WTC11 (cell line): ENCODE data around the gene IL1RAP. TPM values are rescaled to one million over a fixed set of nuclear protein-coding genes. Genes with fewer than 3 reads are reported as not detected.

Source experiments
- ATAC-seq: fragments of 200-7000 bp; cut with Tn5 transposase; 2 replicates; pipeline ENCODE4 v1.10.0; 2021; ENCODE audit warnings: mild to moderate bottlenecking, moderate library complexity
- CTCF ChIA-PET: fragments of 300-600 bp; sonication (Branson Sonifier 250); formaldehyde crosslinking; loops from one replicate; lab custom pipeline; 2021; ENCODE audit warnings: antibody characterized with exemption; lab: Charles Lee
- POLR2A ChIA-PET: fragments of 350-600 bp; sonication (Branson Sonifier 250); formaldehyde crosslinking; loops from one replicate; lab custom pipeline; 2021; ENCODE audit warnings: antibody characterized with exemption; lab: Charles Lee
- DNase-seq: peaks from one replicate; pipeline ENCODE4 v3.0.0; 2021; ENCODE audit warnings: low spot score
- H3K27ac Mint-ChIP-seq: 2 replicates; pipeline ENCODE4 v1.8.0; 2021; ENCODE audit warnings: mixed read lengths
- H3K27me3 Mint-ChIP-seq: 2 replicates; pipeline ENCODE4 v1.8.0; 2021; ENCODE audit warnings: low read depth, mild to moderate bottlenecking, moderate library complexity, mixed read lengths
- H3K36me3 Mint-ChIP-seq: 2 replicates; pipeline ENCODE4 v1.8.0; 2021; ENCODE audit warnings: mixed read lengths
- H3K4me1 Mint-ChIP-seq: 2 replicates; pipeline ENCODE4 v1.8.0; 2022; ENCODE audit warnings: mixed read lengths
- H3K4me3 Mint-ChIP-seq: 2 replicates; pipeline ENCODE4 v1.8.0; 2021; ENCODE audit warnings: mild to moderate bottlenecking, moderate library complexity, mixed read lengths
- H3K9me3 Mint-ChIP-seq: 2 replicates; pipeline ENCODE4 v1.8.0; 2021; ENCODE audit warnings: mixed read lengths
- CBFB ChIP-seq: sonication (generic); formaldehyde crosslinking; IDR thresholded peaks from 2 replicates; pipeline ENCODE4 v1.8.1; 2022; ENCODE audit warnings: mild to moderate bottlenecking, low read depth, missing genetic modification reagents
- ELF4 ChIP-seq: sonication (generic); formaldehyde crosslinking; IDR thresholded peaks from 2 replicates; pipeline ENCODE4 v1.8.1; 2022; ENCODE audit warnings: low read depth, mild to moderate bottlenecking, moderate library complexity, missing genetic modification reagents
- EMX1 ChIP-seq: fragments of 250-450 bp; sonication (Bioruptor Pico); IDR thresholded peaks from 2 replicates; pipeline ENCODE4 v1.8.0; 2021; ENCODE audit warnings: mild to moderate bottlenecking
- ESRRA ChIP-seq: sonication (generic); formaldehyde crosslinking; IDR thresholded peaks from 2 replicates; pipeline ENCODE4 v1.8.1; 2022; ENCODE audit warnings: mild to moderate bottlenecking, missing genetic modification reagents, borderline replicate concordance
- ETV6 ChIP-seq: sonication (generic); formaldehyde crosslinking; IDR thresholded peaks from 2 replicates; pipeline ENCODE4 v1.8.1; 2022; ENCODE audit warnings: mild to moderate bottlenecking, missing genetic modification reagents
- FOXJ3 ChIP-seq: sonication (generic); formaldehyde crosslinking; IDR thresholded peaks from 2 replicates; pipeline ENCODE4 v1.9.0; 2021; ENCODE audit warnings: missing genetic modification reagents, mild to moderate bottlenecking, borderline replicate concordance
- FOXK1 ChIP-seq: sonication (generic); formaldehyde crosslinking; IDR thresholded peaks from 2 replicates; pipeline ENCODE4 v1.8.0; 2022; ENCODE audit warnings: mild to moderate bottlenecking, moderate library complexity, missing genetic modification reagents
- GRHL2 ChIP-seq: fragments of 250-450 bp; sonication (Bioruptor Pico); IDR thresholded peaks from 2 replicates; pipeline ENCODE4 v1.8.0; 2022; ENCODE audit warnings: mild to moderate bottlenecking, moderate library complexity; ENCODE audit not compliant: insufficient replicate concordance, severe bottlenecking
- HMGA2 ChIP-seq: fragments of 250-450 bp; sonication (Bioruptor Pico); IDR thresholded peaks from 2 replicates; pipeline ENCODE4 v1.4.0; 2021; ENCODE audit warnings: mild to moderate bottlenecking, moderate library complexity
- IRF2 ChIP-seq: sonication (generic); formaldehyde crosslinking; IDR thresholded peaks from 2 replicates; pipeline ENCODE4 v1.8.0; 2022; ENCODE audit warnings: low read depth, missing genetic modification reagents, borderline replicate concordance
- JUN ChIP-seq: sonication (generic); formaldehyde crosslinking; IDR thresholded peaks from 2 replicates; pipeline ENCODE4 v1.8.0; 2023; ENCODE audit warnings: mild to moderate bottlenecking, missing genetic modification reagents
- KAT7 ChIP-seq: sonication (generic); formaldehyde crosslinking; IDR thresholded peaks from 2 replicates; pipeline ENCODE4 v1.8.1; 2023; ENCODE audit warnings: missing genetic modification reagents, mild to moderate bottlenecking, borderline replicate concordance
- NFYB ChIP-seq: sonication (generic); formaldehyde crosslinking; conservative IDR thresholded peaks from 2 replicates; pipeline ENCODE4 v1.8.0; 2022; ENCODE audit warnings: low read depth, missing genetic modification reagents
- NR3C1 ChIP-seq: sonication (generic); formaldehyde crosslinking; conservative IDR thresholded peaks from 2 replicates; pipeline ENCODE4 v1.8.1; 2023; ENCODE audit warnings: low read depth, mild to moderate bottlenecking, missing genetic modification reagents
- RELA ChIP-seq: sonication (generic); formaldehyde crosslinking; IDR thresholded peaks from 2 replicates; pipeline ENCODE4 v1.8.1; 2022; ENCODE audit warnings: missing genetic modification reagents, mild to moderate bottlenecking, borderline replicate concordance
- SMAD3 ChIP-seq: sonication (generic); formaldehyde crosslinking; IDR thresholded peaks from 2 replicates; pipeline ENCODE4 v1.8.0; 2022; ENCODE audit warnings: missing genetic modification reagents, mild to moderate bottlenecking, borderline replicate concordance
- SP1 ChIP-seq: sonication (generic); formaldehyde crosslinking; conservative IDR thresholded peaks from 2 replicates; pipeline ENCODE4 v1.8.1; 2022; ENCODE audit warnings: missing genetic modification reagents
- TEAD4 ChIP-seq: sonication (generic); formaldehyde crosslinking; IDR thresholded peaks from 2 replicates; pipeline ENCODE4 v1.8.0; 2022; ENCODE audit warnings: mild to moderate bottlenecking, missing genetic modification reagents
- ZBTB21 ChIP-seq: sonication (generic); formaldehyde crosslinking; IDR thresholded peaks from 2 replicates; pipeline ENCODE4 v1.8.1; 2023; ENCODE audit warnings: mild to moderate bottlenecking, missing genetic modification reagents, borderline replicate concordance
- ZNF232 ChIP-seq: sonication (generic); formaldehyde crosslinking; IDR thresholded peaks from 2 replicates; pipeline ENCODE4 v1.8.0; 2022; ENCODE audit warnings: mild to moderate bottlenecking, missing genetic modification reagents
- ZNF263 ChIP-seq: sonication (generic); formaldehyde crosslinking; IDR thresholded peaks from 2 replicates; pipeline ENCODE4 v1.8.1; 2022; ENCODE audit warnings: low read depth, mild to moderate bottlenecking, moderate library complexity, missing genetic modification reagents
- total RNA-seq: library from RNA; stranded (reverse); gene quantifications from 3 replicates; pipeline ENCODE4 v1.2.3, GENCODE V29; 2021
- TF ChIP-seq, protein P1 (sequence below): fragments of 250-450 bp; sonication (Bioruptor Pico); conservative IDR thresholded peaks from 2 replicates; pipeline ENCODE4 v1.9.0; 2021; ENCODE audit warnings: mild to moderate bottlenecking
- TF ChIP-seq, protein P2 (sequence below): sonication (generic); formaldehyde crosslinking; conservative IDR thresholded peaks from 2 replicates; pipeline ENCODE4 v1.8.1; 2022; ENCODE audit warnings: mild to moderate bottlenecking, missing genetic modification reagents
- TF ChIP-seq, protein P3 (sequence below): sonication (generic); formaldehyde crosslinking; IDR thresholded peaks from 2 replicates; pipeline ENCODE4 v1.8.1; 2022; ENCODE audit warnings: mild to moderate bottlenecking, moderate library complexity, missing genetic modification reagents
- TF ChIP-seq, protein P4 (sequence below): sonication (generic); formaldehyde crosslinking; IDR thresholded peaks from 2 replicates; pipeline ENCODE4 v1.8.0; 2023; ENCODE audit warnings: missing genetic modification reagents
- TF ChIP-seq, protein P5 (sequence below): sonication (generic); formaldehyde crosslinking; IDR thresholded peaks from 2 replicates; pipeline ENCODE4 v1.8.1; 2022; ENCODE audit warnings: low read depth, missing genetic modification reagents, borderline replicate concordance

IL1RAP gene
- total RNA-seq, 1 experiment from 2014 or later, result 4.5 TPM

DNA sequence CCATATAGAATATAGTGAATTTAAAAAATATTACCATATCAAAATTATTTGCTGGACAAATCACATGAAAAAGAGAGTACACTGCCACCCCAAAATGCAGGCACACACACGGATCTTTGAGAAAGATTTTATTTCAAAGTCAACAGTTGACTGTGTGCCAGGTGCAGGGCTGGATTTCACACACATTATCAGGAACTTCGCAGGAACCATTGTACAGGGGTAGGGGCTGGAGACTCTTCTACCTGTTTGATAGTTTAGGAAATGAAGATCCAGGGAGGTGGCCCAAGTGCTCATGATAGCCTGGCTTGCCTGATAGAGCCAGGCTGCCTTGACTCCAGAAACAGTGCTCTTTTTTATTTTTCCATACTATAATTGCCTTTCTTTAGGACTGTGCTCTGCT, 54.2 kb downstream of the IL1RAP start (continued):
- no peak for TF ChIP-seq ELF4 (CRISPR knock-in tag)

DNA sequence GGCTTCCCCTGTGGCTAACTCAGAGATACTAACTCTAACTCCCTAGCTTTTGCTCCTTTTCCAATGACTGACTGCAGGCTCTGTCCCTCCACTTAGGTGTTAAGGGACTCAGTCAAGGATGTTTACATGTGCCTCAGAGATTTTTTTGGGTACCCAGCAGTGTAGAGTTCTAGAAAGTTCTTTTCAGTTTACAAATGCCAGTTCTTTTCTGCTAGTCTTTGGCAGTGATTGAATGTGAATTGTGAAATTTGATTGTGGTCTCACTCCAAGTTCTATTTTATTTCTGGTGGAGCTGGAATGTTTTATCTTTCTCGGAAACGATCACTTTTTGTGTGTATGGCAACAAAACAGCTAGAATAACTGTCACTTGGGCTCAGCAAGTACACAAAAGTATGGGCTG, 60.6 kb downstream of the IL1RAP start:
- ChIA-PET CTCF (no interaction called here), POLR2A (no interaction called here)
- H3K27me3 Mint-ChIP-seq, result no peaks in the 10 kb centered on the region
- no peak for ATAC-seq
- peaks cover 11% of the 10 kb centered on the region for H3K9me3 Mint-ChIP-seq
- no peak for DNase-seq
- TF ChIP-seq EMX1 (CRISPR knock-in tag) (no peak), RELA (CRISPR knock-in tag) (no peak), ESRRA (CRISPR knock-in tag) (no peak), KAT7 (CRISPR knock-in tag) (no peak), SP1 (CRISPR knock-in tag) (no peak), GRHL2 (CRISPR knock-in tag) (no peak), ZBTB21 (CRISPR knock-in tag) (no peak), ETV6 (no peak), JUN (CRISPR knock-in tag) (no peak), IRF2 (no peak), TEAD4 (CRISPR knock-in tag) (no peak), CBFB (CRISPR knock-in tag) (no peak)
- TF ChIP-seq, protein P1, sequence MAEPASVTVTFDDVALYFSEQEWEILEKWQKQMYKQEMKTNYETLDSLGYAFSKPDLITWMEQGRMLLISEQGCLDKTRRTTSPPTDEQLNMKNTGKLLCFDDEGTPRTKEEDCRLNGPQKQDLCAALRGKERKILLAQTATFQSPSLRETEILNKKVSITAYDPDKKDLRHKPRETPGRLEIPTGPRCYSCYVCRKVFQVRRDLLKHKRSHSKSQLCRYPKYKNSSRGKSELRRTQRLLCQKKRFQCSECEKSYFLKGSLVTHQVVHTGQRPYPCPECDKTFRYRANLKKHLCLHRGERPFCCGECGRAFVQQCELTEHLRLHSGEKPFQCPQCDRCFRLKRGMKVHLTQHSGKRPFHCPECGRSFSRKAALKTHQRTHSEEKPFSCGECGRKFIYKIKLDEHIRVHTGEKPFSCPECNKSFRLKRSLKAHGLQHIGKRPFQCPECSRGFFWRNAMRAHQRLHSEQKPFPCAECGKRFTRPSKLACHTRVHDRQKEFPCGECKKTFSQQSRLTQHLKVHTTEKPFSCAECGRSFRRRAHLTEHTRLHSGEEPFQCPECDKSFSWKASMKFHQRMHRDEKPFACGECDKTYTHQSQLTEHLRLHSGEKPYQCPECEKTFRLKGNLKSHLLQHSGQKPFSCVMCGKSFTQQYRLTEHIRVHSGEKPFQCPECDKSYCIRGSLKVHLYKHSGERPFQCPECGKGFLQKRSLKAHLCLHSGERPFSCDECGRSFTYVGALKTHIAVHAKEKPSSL (CRISPR knock-in tag), result no peak
- TF ChIP-seq, protein P2, sequence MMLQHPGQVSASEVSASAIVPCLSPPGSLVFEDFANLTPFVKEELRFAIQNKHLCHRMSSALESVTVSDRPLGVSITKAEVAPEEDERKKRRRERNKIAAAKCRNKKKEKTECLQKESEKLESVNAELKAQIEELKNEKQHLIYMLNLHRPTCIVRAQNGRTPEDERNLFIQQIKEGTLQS, result no peak
- TF ChIP-seq, protein P3, sequence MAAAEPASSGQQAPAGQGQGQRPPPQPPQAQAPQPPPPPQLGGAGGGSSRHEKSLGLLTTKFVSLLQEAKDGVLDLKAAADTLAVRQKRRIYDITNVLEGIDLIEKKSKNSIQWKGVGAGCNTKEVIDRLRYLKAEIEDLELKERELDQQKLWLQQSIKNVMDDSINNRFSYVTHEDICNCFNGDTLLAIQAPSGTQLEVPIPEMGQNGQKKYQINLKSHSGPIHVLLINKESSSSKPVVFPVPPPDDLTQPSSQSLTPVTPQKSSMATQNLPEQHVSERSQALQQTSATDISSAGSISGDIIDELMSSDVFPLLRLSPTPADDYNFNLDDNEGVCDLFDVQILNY (CRISPR knock-in tag), result no peak
- no peak overlapping the region for H3K27ac Mint-ChIP-seq
- no peak overlapping the region for H3K4me3 Mint-ChIP-seq
- peaks cover 10% of the 10 kb centered on the region for H3K36me3 Mint-ChIP-seq
- H3K4me1 Mint-ChIP-seq, result peaks cover 16% of the 10 kb centered on the region

DNA sequence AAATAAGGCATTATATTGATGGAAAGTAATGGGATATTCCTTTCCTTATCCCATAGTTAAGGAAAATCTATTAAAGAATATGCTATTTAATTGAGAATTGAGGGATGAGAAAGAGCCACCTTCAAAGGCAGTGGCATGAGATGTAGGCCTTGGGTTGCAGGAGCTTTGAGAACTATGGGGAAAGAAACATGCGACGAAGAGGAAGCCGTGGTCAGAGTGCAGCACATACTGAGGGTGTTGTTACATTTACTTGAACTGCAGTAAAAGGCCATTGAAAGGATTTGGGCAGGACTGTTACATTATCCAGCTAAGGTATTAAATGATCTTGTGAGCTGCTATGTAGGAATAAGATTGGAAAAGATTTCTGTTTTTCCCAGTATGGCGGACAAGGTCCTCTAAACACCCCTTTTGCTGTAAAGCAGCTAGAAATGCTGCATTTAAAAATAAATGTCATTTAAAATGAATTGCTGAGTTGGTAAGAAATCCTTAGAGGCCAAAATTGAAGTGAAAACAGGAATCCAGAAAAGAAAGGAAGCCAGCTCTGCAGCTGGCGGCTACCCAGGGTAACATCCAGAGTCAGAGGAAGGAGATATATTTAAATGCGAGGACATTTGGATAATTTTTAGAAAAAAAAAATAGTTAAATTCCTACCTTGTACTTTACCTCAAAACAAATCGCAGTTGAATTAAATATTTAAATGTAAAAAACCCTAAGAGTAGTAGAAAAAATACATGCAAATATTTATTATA, 61.7 kb downstream of the IL1RAP start:
- Mint-ChIP-seq H3K4me3 (no peak overlapping the region), H3K9me3 (peaks cover 11% of the 10 kb centered on the region), H3K27me3 (no peaks in the 10 kb centered on the region), H3K4me1 (peaks cover 8% of the 10 kb centered on the region; the same call in 1 of the 2 replicates), H3K36me3 (peaks cover 10% of the 10 kb centered on the region), H3K27ac (no peak overlapping the region)
- ChIA-PET CTCF (no interaction called here), POLR2A (no interaction called here)
- DNase-seq, result no peak
- TF ChIP-seq HMGA2 (CRISPR knock-in tag), result no peak
- ATAC-seq, result no peak

DNA sequence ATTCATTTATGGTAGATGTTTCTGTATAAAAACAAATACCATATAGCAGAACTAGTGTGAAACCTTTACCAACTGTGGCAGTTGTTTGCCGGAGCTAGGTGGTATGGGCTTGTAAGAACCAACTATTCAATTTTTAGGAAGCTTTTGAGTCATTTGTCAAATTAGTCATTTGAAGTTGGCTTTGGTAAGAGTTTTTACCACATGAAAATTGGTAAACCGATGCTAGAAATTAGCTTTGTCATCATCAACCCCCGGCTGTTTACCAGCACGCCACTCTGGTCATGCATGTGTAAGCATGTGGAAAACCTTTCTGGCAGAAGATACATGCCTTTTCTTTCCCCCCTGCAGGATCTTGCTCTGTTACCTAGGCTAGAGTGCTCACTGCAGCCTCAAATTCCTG, 63.3 kb downstream of the IL1RAP start:
- Mint-ChIP-seq H3K27ac (no peak overlapping the region), H3K36me3 (peaks cover 10% of the 10 kb centered on the region), H3K4me1 (peaks cover 8% of the 10 kb centered on the region; the same call in 1 of the 2 replicates), H3K9me3 (peaks cover 11% of the 10 kb centered on the region), H3K4me3 (no peak overlapping the region), H3K27me3 (no peaks in the 10 kb centered on the region)
- ChIA-PET POLR2A (no interaction called here), CTCF (no interaction called here)
- DNase-seq, result no peak
- no peak for ATAC-seq
- TF ChIP-seq SMAD3 (CRISPR knock-in tag), result no peak
- TF ChIP-seq RELA (CRISPR knock-in tag), result no peak
- no peak for TF ChIP-seq ZNF232 (CRISPR knock-in tag)
- TF ChIP-seq, protein P4, sequence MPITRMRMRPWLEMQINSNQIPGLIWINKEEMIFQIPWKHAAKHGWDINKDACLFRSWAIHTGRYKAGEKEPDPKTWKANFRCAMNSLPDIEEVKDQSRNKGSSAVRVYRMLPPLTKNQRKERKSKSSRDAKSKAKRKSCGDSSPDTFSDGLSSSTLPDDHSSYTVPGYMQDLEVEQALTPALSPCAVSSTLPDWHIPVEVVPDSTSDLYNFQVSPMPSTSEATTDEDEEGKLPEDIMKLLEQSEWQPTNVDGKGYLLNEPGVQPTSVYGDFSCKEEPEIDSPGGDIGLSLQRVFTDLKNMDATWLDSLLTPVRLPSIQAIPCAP (CRISPR knock-in tag), result no peak
- TF ChIP-seq ETV6, result no peak
- TF ChIP-seq NR3C1 (CRISPR knock-in tag), result no peak
- TF ChIP-seq ZNF263 (CRISPR knock-in tag), result no peak
- no peak for TF ChIP-seq NFYB
- no peak for TF ChIP-seq TEAD4 (CRISPR knock-in tag)
- TF ChIP-seq FOXK1 (CRISPR knock-in tag), result no peak
- TF ChIP-seq GRHL2 (CRISPR knock-in tag), result no peak
- TF ChIP-seq, protein P5, sequence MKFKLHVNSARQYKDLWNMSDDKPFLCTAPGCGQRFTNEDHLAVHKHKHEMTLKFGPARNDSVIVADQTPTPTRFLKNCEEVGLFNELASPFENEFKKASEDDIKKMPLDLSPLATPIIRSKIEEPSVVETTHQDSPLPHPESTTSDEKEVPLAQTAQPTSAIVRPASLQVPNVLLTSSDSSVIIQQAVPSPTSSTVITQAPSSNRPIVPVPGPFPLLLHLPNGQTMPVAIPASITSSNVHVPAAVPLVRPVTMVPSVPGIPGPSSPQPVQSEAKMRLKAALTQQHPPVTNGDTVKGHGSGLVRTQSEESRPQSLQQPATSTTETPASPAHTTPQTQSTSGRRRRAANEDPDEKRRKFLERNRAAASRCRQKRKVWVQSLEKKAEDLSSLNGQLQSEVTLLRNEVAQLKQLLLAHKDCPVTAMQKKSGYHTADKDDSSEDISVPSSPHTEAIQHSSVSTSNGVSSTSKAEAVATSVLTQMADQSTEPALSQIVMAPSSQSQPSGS, result no peak
- no peak for TF ChIP-seq FOXJ3 (CRISPR knock-in tag)
